ENCODE data around the gene B4GALT5. TPM values are rescaled to one million over a fixed set of nuclear protein-coding genes. Genes with fewer than 3 reads are reported as not detected.
"Not testable (repeated sequence)": the region's sequence is repeated elsewhere in the genome, so short reads cannot be mapped to it uniquely, and the experiment has no call there.

The B4GALT5 gene
- polyA plus RNA-seq, 3 donors, result 2.4 to 18.3 (median 2.7) TPM

DNA sequence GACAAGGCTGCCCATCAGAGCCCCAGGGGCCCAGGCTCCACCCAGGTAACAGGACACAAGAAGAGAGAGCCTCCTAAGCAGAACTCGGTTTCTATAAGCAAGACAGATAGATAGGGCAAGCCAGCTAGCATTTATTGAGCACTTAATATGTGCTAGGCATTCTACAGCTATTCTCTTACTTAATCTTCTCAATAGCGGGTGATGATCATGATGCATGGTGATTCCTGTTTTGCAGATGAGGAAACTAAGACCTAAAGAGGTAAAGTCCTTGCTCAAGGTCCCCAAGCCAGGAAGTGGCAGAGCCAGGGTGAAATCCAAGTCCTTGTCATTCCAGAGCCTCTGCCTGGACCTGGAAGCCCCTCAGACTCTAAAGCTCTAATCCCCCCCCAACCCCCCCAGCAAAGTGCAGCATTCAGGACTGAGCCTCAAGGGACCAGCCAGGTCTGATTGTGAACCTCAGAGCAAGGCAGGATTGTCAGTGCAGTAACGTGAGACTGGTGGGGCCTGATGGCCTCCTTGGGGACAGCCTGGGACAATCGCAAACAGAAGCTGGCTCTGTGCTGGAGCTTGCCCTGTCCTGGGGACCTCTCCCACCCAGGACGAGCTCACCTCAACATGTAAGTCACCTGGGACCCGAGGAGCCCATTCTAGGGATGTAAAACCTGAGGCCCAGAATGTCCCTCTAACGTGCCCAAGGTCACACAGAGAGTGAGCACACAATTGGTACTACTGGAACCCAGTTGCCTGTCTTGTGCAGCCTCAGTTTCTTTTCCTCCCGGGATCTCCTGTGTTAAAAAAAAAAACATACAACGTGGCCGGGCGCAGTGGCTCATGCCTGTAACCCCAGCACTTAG is 97.3 kb downstream of the B4GALT5 start:
- Histone ChIP-seq H3K9ac (ENCODE audit: insufficient read depth, low read length, poor library complexity, severe bottlenecking) (no peak overlapping the region), H3K4me3 (replicated peaks in 1 of 3; ENCODE audit: low read depth in 2 of 3, low read length in 3 of 3) (no peak overlapping the region), H2AFZ (ENCODE audit: insufficient read depth, low read depth, low read length, poor library complexity, severe bottlenecking) (no peak overlapping the region), H3K27me3 (ENCODE audit: control insufficient read depth in 2 of 2, insufficient read depth in 2 of 2, low read length in 2 of 2) (no peaks in the 10 kb centered on the region), H3K79me2 (ENCODE audit: insufficient read depth, low read length) (no peaks in the 10 kb centered on the region), H3K4me2 (replicated peaks; ENCODE audit: extremely low read depth, low read length, poor library complexity, severe bottlenecking) (no peak overlapping the region), H4K20me1 (ENCODE audit: insufficient read depth, low read length) (no peaks in the 10 kb centered on the region), H3K9me3 (replicated peaks in 1 of 2; ENCODE audit: control insufficient read depth in 1 of 2, insufficient read depth in 1 of 2, low read length in 2 of 2) (no peaks in the 10 kb centered on the region), H3K4me1 (ENCODE audit: control insufficient read depth in 1 of 2, insufficient read depth in 2 of 2, low read length in 2 of 2) (peaks cover under 1 to 1% of the 10 kb centered on the region in 2 donors), H3K36me3 (replicated peaks in 1 of 2; ENCODE audit: control insufficient read depth in 1 of 2, insufficient read depth in 2 of 2, low read length in 2 of 2) (no peaks in the 10 kb centered on the region), H3K27ac (ENCODE audit: low read depth in 1 of 2, low read length in 2 of 2) (no peak overlapping the region)
- no peak overlapping the region for H3K4me3 Mint-ChIP-seq
- WGBS (ENCODE audit: insufficient coverage), result 89% methylated on average over 9 of the region's 11 CpGs
- H3K36me3 Mint-ChIP-seq, result no peaks in the 10 kb centered on the region
- H3K4me1 Mint-ChIP-seq, result peaks cover 6% of the 10 kb centered on the region
- H3K27ac Mint-ChIP-seq, result no peak overlapping the region
- TF ChIP-seq, protein P1, sequence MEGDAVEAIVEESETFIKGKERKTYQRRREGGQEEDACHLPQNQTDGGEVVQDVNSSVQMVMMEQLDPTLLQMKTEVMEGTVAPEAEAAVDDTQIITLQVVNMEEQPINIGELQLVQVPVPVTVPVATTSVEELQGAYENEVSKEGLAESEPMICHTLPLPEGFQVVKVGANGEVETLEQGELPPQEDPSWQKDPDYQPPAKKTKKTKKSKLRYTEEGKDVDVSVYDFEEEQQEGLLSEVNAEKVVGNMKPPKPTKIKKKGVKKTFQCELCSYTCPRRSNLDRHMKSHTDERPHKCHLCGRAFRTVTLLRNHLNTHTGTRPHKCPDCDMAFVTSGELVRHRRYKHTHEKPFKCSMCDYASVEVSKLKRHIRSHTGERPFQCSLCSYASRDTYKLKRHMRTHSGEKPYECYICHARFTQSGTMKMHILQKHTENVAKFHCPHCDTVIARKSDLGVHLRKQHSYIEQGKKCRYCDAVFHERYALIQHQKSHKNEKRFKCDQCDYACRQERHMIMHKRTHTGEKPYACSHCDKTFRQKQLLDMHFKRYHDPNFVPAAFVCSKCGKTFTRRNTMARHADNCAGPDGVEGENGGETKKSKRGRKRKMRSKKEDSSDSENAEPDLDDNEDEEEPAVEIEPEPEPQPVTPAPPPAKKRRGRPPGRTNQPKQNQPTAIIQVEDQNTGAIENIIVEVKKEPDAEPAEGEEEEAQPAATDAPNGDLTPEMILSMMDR (IDR thresholded peaks at IDR 0.05), result no peak
- no peak for DNase-seq
- H3K27me3 Mint-ChIP-seq (ENCODE audit: low read depth in 3 of 3), result peaks cover 0 to 4% (median 0%) of the 10 kb centered on the region in 3 donors
- no peaks in the 10 kb centered on the region for H3K9me3 Mint-ChIP-seq
- intact Hi-C loops (cut with micrococcal nuclease), result no loop called here

DNA sequence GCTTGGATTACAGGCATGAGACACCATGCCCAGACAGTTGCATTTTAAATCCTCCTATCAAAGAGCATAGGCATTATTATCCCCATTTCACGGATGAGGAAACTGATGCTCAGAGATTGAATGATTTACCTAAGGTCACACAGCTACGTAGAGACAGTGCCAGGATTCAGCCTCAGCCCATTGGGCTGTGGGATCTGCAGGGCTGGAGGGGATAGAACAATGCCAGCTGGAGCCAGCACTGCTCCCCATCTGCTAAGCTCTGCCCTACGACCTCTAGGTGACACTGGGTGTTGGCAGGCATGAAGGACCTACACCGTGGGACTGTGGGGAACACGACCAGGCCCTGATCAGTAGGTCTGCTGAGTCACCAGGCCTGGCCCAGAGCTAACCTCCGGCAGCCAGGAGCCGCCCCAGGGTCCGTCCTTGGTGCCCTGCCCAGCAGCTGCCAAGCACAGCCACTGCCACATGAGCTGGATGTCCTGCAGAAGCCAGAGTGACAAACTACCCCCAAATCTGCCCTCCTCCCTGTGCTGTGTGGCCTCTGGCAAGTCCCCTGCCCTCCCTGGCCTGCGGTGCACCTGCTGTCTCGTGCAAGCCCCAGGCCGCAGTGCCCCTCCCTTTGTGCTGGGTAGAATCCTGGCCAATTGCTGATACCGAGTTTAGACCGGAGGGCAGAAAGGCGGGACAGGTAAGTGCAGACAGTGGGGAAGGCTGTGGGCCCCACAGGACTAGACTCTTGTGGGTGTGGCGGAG is 98.1 kb downstream of the B4GALT5 start:
- H3K27ac ChIP-seq (ENCODE audit: low read depth in 1 of 2, low read length in 2 of 2), result no peak overlapping the region
- no peak overlapping the region for H3K4me2 ChIP-seq (replicated peaks; ENCODE audit: extremely low read depth, low read length, poor library complexity, severe bottlenecking)
- Mint-ChIP-seq H3K27ac (no peak overlapping the region), H3K4me1 (peaks cover 7% of the 10 kb centered on the region), H3K27me3 (ENCODE audit: low read depth in 3 of 3) (peaks cover 0 to 2% (median 2%) of the 10 kb centered on the region in 3 donors), H3K4me3 (no peak overlapping the region), H3K36me3 (no peaks in the 10 kb centered on the region), H3K9me3 (no peaks in the 10 kb centered on the region)
- 68% methylated on average over 14 of the region's 15 CpGs for WGBS (ENCODE audit: insufficient coverage)
- H3K9me3 ChIP-seq (replicated peaks in 1 of 2; ENCODE audit: control insufficient read depth in 1 of 2, insufficient read depth in 1 of 2, low read length in 2 of 2), result no peaks in the 10 kb centered on the region
- H3K79me2 ChIP-seq (ENCODE audit: insufficient read depth, low read length), result no peaks in the 10 kb centered on the region
- H3K9ac ChIP-seq (ENCODE audit: insufficient read depth, low read length, poor library complexity, severe bottlenecking), result no peak overlapping the region
- H3K4me3 ChIP-seq (replicated peaks in 1 of 3; ENCODE audit: low read depth in 2 of 3, low read length in 3 of 3), result no peak overlapping the region
- no peak for DNase-seq
- TF ChIP-seq, protein P1 (IDR thresholded peaks at IDR 0.05), result no peak
- no peaks in the 10 kb centered on the region for H3K27me3 ChIP-seq (ENCODE audit: control insufficient read depth in 2 of 2, insufficient read depth in 2 of 2, low read length in 2 of 2)
- H2AFZ ChIP-seq (ENCODE audit: insufficient read depth, low read depth, low read length, poor library complexity, severe bottlenecking), result no peak overlapping the region
- no peaks in the 10 kb centered on the region for H3K36me3 ChIP-seq (replicated peaks in 1 of 2; ENCODE audit: control insufficient read depth in 1 of 2, insufficient read depth in 2 of 2, low read length in 2 of 2)
- peaks cover 9% of the 10 kb centered on the region in 2 donors for H3K4me1 ChIP-seq (ENCODE audit: control insufficient read depth in 1 of 2, insufficient read depth in 2 of 2, low read length in 2 of 2)
- no peaks in the 10 kb centered on the region for H4K20me1 ChIP-seq (ENCODE audit: insufficient read depth, low read length)
- intact Hi-C loops (cut with micrococcal nuclease), result no loop called here

DNA sequence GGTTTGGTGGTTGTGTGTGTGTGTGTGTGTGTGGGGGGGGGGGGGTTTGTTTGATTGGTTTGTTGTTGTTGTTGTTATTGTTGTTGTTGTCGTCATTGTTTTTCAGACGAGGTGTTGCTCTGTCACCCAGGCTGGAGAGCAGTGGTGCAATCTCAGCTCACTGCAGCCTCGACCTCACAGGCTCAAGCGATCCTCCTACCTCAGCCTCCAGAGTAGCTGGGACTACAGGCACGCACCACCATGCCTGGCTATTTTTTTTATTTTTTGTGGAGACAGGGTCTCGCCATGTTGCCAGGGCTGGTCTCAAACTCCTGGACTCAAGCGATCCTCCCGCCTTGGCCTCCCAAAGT is 98.7 kb downstream of the B4GALT5 start:
- H3K27ac Mint-ChIP-seq; H3K9me3 Mint-ChIP-seq; H2AFZ ChIP-seq (ENCODE audit: insufficient read depth, low read depth, low read length, poor library complexity, severe bottlenecking); H3K36me3 ChIP-seq (replicated peaks in 1 of 2; ENCODE audit: control insufficient read depth in 1 of 2, insufficient read depth in 2 of 2, low read length in 2 of 2); H3K36me3 Mint-ChIP-seq; H3K4me2 ChIP-seq (replicated peaks; ENCODE audit: extremely low read depth, low read length, poor library complexity, severe bottlenecking); H3K4me3 Mint-ChIP-seq; intact Hi-C loops (cut with micrococcal nuclease); H3K9me3 ChIP-seq (replicated peaks in 1 of 2; ENCODE audit: control insufficient read depth in 1 of 2, insufficient read depth in 1 of 2, low read length in 2 of 2); H3K27me3 Mint-ChIP-seq (ENCODE audit: low read depth in 3 of 3); H3K79me2 ChIP-seq (ENCODE audit: insufficient read depth, low read length); H3K27ac ChIP-seq (ENCODE audit: low read depth in 1 of 2, low read length in 2 of 2); H4K20me1 ChIP-seq (ENCODE audit: insufficient read depth, low read length); DNase-seq; H3K27me3 ChIP-seq (ENCODE audit: control insufficient read depth in 2 of 2, insufficient read depth in 2 of 2, low read length in 2 of 2); H3K9ac ChIP-seq (ENCODE audit: insufficient read depth, low read length, poor library complexity, severe bottlenecking); H3K4me1 Mint-ChIP-seq; H3K4me3 ChIP-seq (replicated peaks in 1 of 3; ENCODE audit: low read depth in 2 of 3, low read length in 3 of 3): not testable (repeated sequence)
- 97% methylated on average over 5 of the region's 8 CpGs for WGBS (ENCODE audit: insufficient coverage)
- peaks cover 9 to 11% of the 10 kb centered on the region in 2 donors for H3K4me1 ChIP-seq (ENCODE audit: control insufficient read depth in 1 of 2, insufficient read depth in 2 of 2, low read length in 2 of 2)

Measured in CD14-positive monocyte (primary cell).